GM18519 (cell line): ENCODE data around the gene FITM1.

Experiments used
- ATAC-seq: cut with Tn5 transposase; IDR thresholded peaks from one replicate; pipeline ENCODE4 v1.9.1; 2021; ENCODE audit warnings: mild to moderate bottlenecking, moderate library complexity; ENCODE audit not compliant: unreplicated experiment, low FRiP score

FITM1 gene

GRCh38 chr14:24130380-24130716 is at the start of gene FITM1:
Gene FITM1 (plus strand): TSS chr14:24130659. CDS start chr14:24131564, 905 bp downstream.
- ATAC-seq, result no peak

DNA sequence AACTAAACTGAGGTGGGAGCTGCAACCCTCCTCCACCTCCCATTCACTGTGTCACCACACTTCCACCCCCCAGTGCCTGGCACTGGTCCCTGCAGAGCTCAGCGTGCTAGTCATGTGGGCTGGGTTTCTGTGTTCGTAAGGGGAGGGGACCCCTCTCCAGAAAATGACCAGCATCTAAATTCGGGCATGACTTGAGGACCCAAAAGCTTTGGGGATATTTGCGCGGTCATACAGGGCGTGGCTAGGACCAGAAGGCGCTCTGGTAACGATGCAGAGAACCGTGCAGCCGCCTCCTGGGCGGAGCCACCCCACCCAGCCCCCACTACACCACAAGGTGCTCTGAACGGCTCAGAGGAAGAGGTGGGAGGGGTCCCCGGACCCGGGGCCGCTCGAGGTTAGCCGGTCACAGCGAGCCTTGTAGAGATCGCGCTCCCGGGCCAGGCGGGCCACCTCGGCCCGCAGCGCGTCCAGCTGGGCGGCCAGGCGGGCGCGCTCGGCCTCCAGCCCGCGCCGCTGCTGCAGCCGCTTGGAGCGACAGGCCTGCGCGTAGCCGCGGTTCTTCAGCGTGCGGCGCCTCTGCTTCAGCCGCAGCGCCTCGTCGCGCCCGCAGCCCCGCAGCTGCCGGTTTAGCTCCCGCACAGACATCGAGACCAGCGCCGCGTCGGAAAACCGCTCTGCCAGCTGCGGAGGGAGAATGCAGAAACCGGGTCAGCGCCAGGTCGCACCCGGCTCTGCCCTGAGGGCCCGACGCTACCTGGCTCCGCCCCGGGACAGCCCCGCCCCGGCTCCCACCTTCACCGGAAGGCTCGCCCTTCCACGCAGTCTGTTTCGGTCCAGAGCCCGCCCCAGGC is 49.3 kb upstream of the FITM1 start:
- ATAC-seq, result peak; percentile 70

- ATAC-seq, result no peak
These were observed 48.7 kb upstream of the FITM1 start for GRCh38 chr14:24081739-24082211.

DNA sequence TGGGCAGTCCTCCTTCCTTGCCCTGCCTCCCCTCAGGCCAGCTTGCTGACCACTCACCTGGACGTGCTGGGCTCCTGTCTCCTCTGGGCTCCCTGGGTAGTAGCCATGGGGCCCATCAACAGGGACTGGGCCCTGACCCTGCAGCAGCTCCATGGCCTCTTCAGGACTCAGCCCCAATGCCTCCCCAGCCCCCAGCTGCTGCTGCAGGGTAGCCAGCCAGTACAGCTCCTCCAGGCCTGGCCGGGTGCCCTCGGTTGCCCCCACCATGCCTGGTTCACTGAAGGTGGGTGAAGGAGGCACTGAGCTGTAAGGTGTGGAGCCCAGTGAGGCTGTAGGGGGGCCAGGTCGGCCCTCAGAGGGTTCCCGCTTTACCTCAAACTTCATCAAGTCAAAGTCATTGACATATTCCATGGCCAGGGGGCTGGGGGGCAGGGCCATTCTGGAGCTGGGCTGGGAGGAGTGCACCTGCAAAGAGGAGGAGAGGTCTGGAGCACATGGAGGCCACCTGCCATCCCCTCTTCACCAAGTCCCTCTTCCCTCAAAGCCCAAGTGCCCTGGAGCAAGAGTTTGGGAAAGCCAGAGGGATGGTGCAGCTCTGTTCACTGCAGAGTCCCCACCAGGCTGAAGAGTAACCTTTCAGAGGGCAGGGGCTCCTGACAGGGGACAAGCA is 47.9 kb upstream of the FITM1 start:
- ATAC-seq, result no peak

GRCh38 chr14:24083462-24083861 is 47.0 kb upstream of the FITM1 start:
- ATAC-seq, result no peak

DNA sequence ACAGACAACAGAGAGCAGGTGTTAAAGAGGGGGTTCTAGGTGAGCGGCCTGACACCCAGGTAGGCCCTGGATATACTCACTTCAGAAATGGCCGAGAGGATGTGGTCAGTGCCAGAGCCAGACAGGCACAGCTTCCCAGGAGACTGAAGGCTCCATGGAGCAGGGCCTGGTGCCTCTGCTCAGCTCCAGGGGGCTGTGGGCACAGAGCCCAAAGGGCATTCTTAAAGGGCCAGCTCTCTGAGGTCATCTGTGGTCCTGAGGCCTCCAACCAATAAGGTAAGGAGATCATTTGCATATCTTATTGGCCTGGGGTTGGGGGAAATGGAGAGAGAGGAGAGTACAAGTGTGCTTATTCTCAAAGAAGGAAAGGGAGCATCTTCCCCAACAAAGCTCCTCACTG is 46.0 kb upstream of the FITM1 start:
- no peak for ATAC-seq

- no peak for ATAC-seq
These were observed 45.2 kb upstream of the FITM1 start for GRCh38 chr14:24085215-24085614.

- ATAC-seq, result no peak
These were observed 44.1 kb upstream of the FITM1 start for GRCh38 chr14:24086193-24086955.

DNA sequence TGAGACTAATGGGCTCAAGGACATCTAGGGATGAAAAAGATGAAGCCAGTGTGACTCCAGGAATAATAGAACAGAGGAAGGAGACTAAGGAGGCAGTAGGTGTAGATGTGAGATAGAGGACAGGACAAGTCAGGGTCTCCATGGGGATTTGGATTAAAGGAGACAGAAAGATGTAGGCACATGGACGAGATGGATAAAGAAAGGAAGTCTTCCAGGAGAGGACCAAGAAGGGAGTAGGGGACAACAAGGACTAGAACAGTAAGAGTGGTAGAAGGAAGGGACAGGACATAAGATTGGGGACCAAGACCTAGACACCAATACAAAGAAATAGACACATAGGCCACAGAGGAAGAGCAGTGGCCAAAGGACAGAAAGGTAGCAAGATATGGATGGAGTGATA is 43.5 kb upstream of the FITM1 start:
- no peak for ATAC-seq

- ATAC-seq, result no peak
These were observed 42.4 kb upstream of the FITM1 start for GRCh38 chr14:24088095-24088494.

DNA sequence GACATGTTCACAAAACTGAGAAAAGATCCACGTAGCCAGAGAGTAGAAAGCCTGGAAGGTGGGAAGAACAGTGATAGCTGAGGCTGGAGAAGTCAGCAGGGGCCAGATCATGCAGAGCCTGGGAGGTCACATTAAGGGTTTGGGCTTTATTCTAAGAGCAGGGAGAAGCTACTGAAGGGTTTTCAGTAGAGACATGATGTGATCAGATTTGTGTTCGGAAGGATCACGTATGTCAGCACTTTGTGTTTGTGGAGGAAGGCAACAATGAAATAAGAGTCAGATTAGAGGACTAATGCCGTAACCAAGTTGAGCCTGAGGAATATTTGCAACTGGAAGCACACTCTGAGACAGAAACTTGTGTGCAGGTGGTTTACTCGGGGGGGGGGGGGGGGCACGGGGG is 40.6 kb upstream of the FITM1 start:
- ATAC-seq, result no peak

- no peak for ATAC-seq
These were observed 38.4 kb upstream of the FITM1 start for GRCh38 chr14:24092110-24092504.

- ATAC-seq, result no peak
These were observed 37.8 kb upstream of the FITM1 start for GRCh38 chr14:24092505-24093206.

DNA sequence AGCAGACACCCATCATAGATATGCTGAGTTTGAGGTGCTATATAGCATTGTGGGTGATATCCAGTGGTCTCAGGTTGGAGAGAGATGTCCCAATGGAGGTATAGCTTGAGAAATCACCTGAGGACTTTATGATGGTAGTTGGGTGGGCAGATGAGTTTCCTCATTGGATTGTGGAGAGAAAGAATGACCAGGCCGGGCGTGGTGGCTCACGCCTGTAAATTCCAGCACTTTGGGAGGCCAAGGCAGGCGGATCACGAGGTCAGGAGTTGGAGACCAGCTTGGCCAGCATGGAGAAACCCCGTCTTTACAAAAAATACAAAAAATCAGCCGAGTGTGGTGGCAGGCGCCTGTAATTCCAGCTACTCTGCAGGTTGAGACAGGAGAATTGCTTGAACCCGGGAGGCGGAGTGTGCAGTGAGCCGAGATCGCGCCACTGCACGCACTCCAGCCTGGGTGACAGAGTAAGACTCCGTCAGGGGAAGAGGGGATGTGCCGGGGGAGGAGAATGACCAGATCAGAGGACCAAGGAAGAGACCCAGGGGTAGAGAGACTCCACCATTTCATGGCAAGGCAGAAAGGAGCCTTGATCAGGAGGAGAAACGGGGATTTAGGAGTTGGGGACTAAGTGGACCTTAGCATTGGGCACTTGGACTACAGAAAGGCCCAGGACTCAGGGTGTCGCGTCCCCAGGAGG is 37.1 kb upstream of the FITM1 start:
- ATAC-seq, result no peak

DNA sequence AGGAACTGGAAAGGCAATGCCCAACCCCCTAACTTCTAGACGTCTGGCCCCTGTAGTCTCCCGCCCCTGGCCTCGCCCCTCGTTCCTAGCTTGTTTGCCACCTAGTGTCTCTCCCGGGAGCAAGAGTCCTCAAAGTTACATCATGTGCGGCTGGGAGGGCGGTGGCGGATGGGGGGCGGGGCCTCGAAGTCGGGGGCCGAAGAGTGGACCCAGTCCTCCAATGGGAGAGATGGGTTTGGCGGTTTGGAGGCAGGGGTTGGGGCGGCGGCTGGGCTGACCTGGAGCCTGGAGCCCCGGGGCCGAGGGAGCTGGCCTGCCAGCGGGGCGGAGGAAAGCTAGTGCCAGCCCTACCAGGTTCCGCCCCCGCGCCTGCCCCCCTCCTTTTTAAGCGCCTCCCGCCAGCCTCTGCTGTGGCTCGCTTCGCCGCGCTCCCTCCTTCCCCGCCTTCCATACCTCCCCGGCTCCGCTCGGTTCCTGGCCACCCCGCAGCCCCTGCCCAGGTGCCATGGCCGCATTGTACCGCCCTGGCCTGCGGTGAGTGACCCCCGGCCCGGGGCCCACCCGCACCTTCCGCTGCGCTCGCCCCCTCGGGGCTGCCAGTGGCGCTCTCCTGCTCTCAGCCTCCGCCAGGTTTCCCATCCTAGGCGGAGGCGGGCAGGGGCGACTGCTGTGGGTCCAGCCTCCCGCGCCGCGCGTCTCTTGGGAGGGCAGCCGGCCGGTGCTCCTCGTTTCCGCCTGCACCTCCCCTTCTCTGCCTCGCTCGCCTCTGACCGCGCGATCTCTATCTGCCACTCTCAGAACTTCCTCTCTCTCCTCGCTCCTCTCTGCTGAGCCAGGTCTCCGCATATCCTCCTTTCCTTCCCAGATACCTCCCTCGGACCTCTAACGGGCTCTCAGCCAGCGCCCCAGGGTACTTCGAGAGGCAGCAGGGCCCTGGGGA is 36.3 kb upstream of the FITM1 start, which contains the start of gene PCK2:
PCK2 (plus strand) TSS at position 411 of the 940 bp plus-strand sequence; CDS start at position 506, 95 bp downstream.
- no peak for ATAC-seq

- ATAC-seq, result no peak
These were observed 35.6 kb upstream of the FITM1 start for GRCh38 chr14:24094841-24095270.

- peak; percentile 70 for ATAC-seq
These were observed 35.0 kb upstream of the FITM1 start for GRCh38 chr14:24095271-24096068.
